Cardiac fibroblast (primary cell): ENCODE results near the gene PLA2G4D.

Experiments used
- DNase-seq, 2 donors: peaks; one replicate each; pipeline versions ENCODE4 v3.0.0 to v3.0.0-alpha.2; 2010; ENCODE audit warnings: low read depth in 2 of 2
- H3K4me3 ChIP-seq, 2 donors: replicated peaks in 1 of 2; 1 replicate in 1 of 2; 2 replicates in 1 of 2; pipeline ENCODE4 v1.5.1; 2011; ENCODE audit warnings: low read depth in 2 of 2, low read length in 2 of 2, mild to moderate bottlenecking in 2 of 2, moderate library complexity in 1 of 2
- CTCF ChIP-seq: IDR thresholded peaks from one replicate; pipeline ENCODE4 v1.5.1; 2011; ENCODE audit warnings: low read depth, mild to moderate bottlenecking, low read length, inconsistent platforms

The PLA2G4D gene

GRCh38 chr15:42104095-42104891, 9.9 kb upstream of the PLA2G4D start:
- peak; percentile 9 to 47 for DNase-seq
- TF ChIP-seq CTCF: no peak
- no peak overlapping the region for H3K4me3 ChIP-seq

- H3K4me3 ChIP-seq: no peak overlapping the region
- no peak for TF ChIP-seq CTCF
- DNase-seq: peak; percentile 44 to 50
Measured at GRCh38 chr15:42102646-42103235, 8.4 kb upstream of the PLA2G4D start.

- TF ChIP-seq CTCF: no peak
- DNase-seq: peak in 1 of 2 donors; percentile 31
- H3K4me3 ChIP-seq: no peak overlapping the region
Measured at GRCh38 chr15:42101861-42102260, 7.5 kb upstream of the PLA2G4D start.

GRCh38 chr15:42100021-42100800, 5.8 kb upstream of the PLA2G4D start:
- DNase-seq: peak in 1 of 2 donors; percentile 53
- no peak for TF ChIP-seq CTCF
- no peak overlapping the region for H3K4me3 ChIP-seq

- TF ChIP-seq CTCF: no peak
- no peak overlapping the region for H3K4me3 ChIP-seq
- no peak for DNase-seq
Measured at GRCh38 chr15:42097018-42097417, 2.7 kb upstream of the PLA2G4D start.

- DNase-seq: no peak
- no peak for TF ChIP-seq CTCF
- no peak overlapping the region for H3K4me3 ChIP-seq
Measured at GRCh38 chr15:42093966-42094365, 396 bp downstream of the PLA2G4D start.
